MCF 10A (cell line): ENCODE data around the gene KMT2B. TPM values are rescaled to one million over a fixed set of nuclear protein-coding genes. Genes with fewer than 3 reads are reported as not detected.

Experiments used
- BruUV-seq: library from RNA; stranded (reverse); fragments of 400-500 nt; replicated peaks from 2 replicates; lab custom pipeline; 2021; lab: Mats Ljungman, UMichigan
- CTCF ChIA-PET: fragments of 300-600 bp; sonication (Branson Sonifier 250); formaldehyde crosslinking; extraction: SDS; loops from one replicate; lab custom pipeline; 2021; ENCODE audit warnings: antibody characterized with exemption, inconsistent platforms; lab: Yijun Ruan, JAX
- POLR2A ChIA-PET: fragments of 300-600, 350-650 bp; sonication (Branson Sonifier 250); formaldehyde crosslinking; extraction: SDS; loops from one replicate; lab custom pipeline; 2020; ENCODE audit warnings: antibody characterized with exemption, inconsistent platforms; lab: Yijun Ruan, JAX
- DNase-seq: peaks from one replicate; pipeline ENCODE4 v3.0.0-alpha.2; 2018; ENCODE audit not compliant: unreplicated experiment
- H3K27ac Mint-ChIP-seq: one replicate; pipeline ENCODE4 v1.8.0; 2022; ENCODE audit warnings: mild to moderate bottlenecking, low read depth, mixed read lengths; ENCODE audit not compliant: unreplicated experiment
- H3K27me3 Mint-ChIP-seq: one replicate; pipeline ENCODE4 v1.8.0; 2022; ENCODE audit warnings: mixed read lengths; ENCODE audit not compliant: insufficient read depth, unreplicated experiment
- H3K36me3 Mint-ChIP-seq: one replicate; pipeline ENCODE4 v1.8.0; 2022; ENCODE audit warnings: mild to moderate bottlenecking, moderate library complexity, mixed read lengths; ENCODE audit not compliant: insufficient read depth, unreplicated experiment
- H3K4me1 Mint-ChIP-seq: one replicate; pipeline ENCODE4 v1.8.0; 2022; ENCODE audit warnings: mixed read lengths; ENCODE audit not compliant: insufficient read depth, unreplicated experiment
- H3K4me3 Mint-ChIP-seq: one replicate; pipeline ENCODE4 v1.8.0; 2022; ENCODE audit warnings: mild to moderate bottlenecking, moderate library complexity, mixed read lengths; ENCODE audit not compliant: unreplicated experiment
- H3K9me3 Mint-ChIP-seq: one replicate; pipeline ENCODE4 v1.8.0; 2022; ENCODE audit warnings: mixed read lengths; ENCODE audit not compliant: unreplicated experiment
- CTCF ChIP-seq: fragments of 200-600 bp; IDR thresholded peaks from one replicate; pipeline ENCODE4 v1.8.0; 2022; ENCODE audit warnings: antibody characterized with exemption, mild to moderate bottlenecking; ENCODE audit not compliant: unreplicated experiment
- intact Hi-C: fragments of 100-400 bp; cut with micrococcal nuclease; formaldehyde crosslinking; loops from 2 replicates; pipeline ENCODE4 v1.14.1; 2022
- total RNA-seq: library from RNA; stranded (reverse); gene quantifications from 2 replicates; pipeline ENCODE4 v1.2.3, GENCODE V29; 2022

Gene KMT2B
- total RNA-seq, 1 experiment from 2014 or later, result 36.0 TPM

- no peak for TF ChIP-seq CTCF
- CTCF ChIA-PET, result no interaction called here
- POLR2A ChIA-PET, result no interaction called here
- H3K4me1 Mint-ChIP-seq, result peaks cover 11% of the 10 kb centered on the region
- no peak overlapping the region for H3K27ac Mint-ChIP-seq
- H3K36me3 Mint-ChIP-seq, result peaks cover 14% of the 10 kb centered on the region
- H3K4me3 Mint-ChIP-seq, result no peak overlapping the region
- no peaks in the 10 kb centered on the region for H3K27me3 Mint-ChIP-seq
- no TSS peak for BruUV-seq
- intact Hi-C loops, result no loop called here
- DNase-seq, result no peak
- no peaks in the 10 kb centered on the region for H3K9me3 Mint-ChIP-seq
Observed at GRCh38 chr19:35754370-35755130, 36.7 kb downstream of the KMT2B start.

DNA sequence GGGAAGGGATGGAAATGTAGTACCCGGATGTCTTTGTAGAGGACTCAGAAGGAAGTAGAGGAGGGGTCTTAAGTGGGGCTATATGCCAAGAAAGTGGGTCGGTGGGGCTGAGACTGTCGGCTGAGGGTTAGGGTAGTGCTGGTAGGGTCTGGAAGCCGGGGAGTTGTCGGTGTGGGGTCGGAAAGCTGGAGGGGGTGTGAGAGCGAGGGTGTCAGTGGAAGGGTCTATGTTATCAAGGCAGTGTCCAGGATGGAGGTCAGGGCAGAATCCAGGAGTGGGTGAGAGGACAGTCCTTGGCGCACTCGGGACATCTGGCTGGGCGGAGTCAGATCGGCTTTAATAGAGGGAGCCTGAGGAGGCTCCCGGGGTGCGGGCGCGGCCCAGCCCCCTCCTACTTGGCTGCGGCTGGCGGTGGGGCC is 37.3 kb downstream of the KMT2B start:
- Mint-ChIP-seq H3K9me3 (no peaks in the 10 kb centered on the region), H3K36me3 (peaks cover 15% of the 10 kb centered on the region), H3K27ac (no peak overlapping the region), H3K4me1 (peaks cover 8% of the 10 kb centered on the region), H3K27me3 (no peaks in the 10 kb centered on the region), H3K4me3 (no peak overlapping the region)
- POLR2A ChIA-PET, result no interaction called here
- intact Hi-C loops, result no loop called here
- DNase-seq, result no peak
- CTCF ChIA-PET, result no interaction called here
- no peak for TF ChIP-seq CTCF
- BruUV-seq, result no TSS peak

GRCh38 chr19:35755550-35756376 is 38.0 kb downstream of the KMT2B start:
- H3K27ac Mint-ChIP-seq, result no peak overlapping the region
- POLR2A ChIA-PET, result interaction anchor here (0.8 kb wide), 1 partner anchor 11 kb away, joined by 3 read pairs; the partner anchor contains the start of genes PSENEN and U2AF1L4

More at GRCh38 chr19:35755550-35756376, 38.0 kb downstream of the KMT2B start:
- H3K4me1 Mint-ChIP-seq, result peaks cover 8% of the 10 kb centered on the region
- CTCF ChIA-PET, result no interaction called here
- DNase-seq, result no peak
- H3K27me3 Mint-ChIP-seq, result no peaks in the 10 kb centered on the region
- TF ChIP-seq CTCF, result no peak
- no peak overlapping the region for H3K4me3 Mint-ChIP-seq
- H3K9me3 Mint-ChIP-seq, result no peaks in the 10 kb centered on the region
- no TSS peak for BruUV-seq
- H3K36me3 Mint-ChIP-seq, result peaks cover 22% of the 10 kb centered on the region
- intact Hi-C loops, result no loop called here
